Liver (tissue), 3 donors: Measurements from ENCODE around the gene ERICH6.

Source experiments
- EGR1 ChIP-seq, 2 donors: IDR thresholded peaks; 2 replicates each; pipeline ENCODE4 v1.6.1; 2016 to 2018; ENCODE audit warnings: antibody characterized with exemption in 2 of 2, low read depth in 2 of 2
- GABPA ChIP-seq, 2 donors: IDR thresholded peaks in 1 of 2; conservative IDR thresholded peaks in 1 of 2; 2 replicates each; pipeline ENCODE4 v1.6.1; 2016; ENCODE audit warnings: antibody characterized with exemption in 2 of 2, mild to moderate bottlenecking in 1 of 2, moderate library complexity in 1 of 2
- JUND ChIP-seq, 2 donors: IDR thresholded peaks; 2 replicates each; pipeline ENCODE4 v1.6.1; 2016; ENCODE audit warnings: antibody characterized with exemption in 2 of 2
- RAD21 ChIP-seq, 2 donors: IDR thresholded peaks; 2 replicates each; pipeline ENCODE4 v1.6.1; 2016; ENCODE audit warnings: antibody characterized with exemption in 2 of 2, mild to moderate bottlenecking in 2 of 2
- SP1 ChIP-seq: IDR thresholded peaks from 2 replicates; pipeline ENCODE4 v1.6.1; 2018; ENCODE audit warnings: antibody characterized with exemption, mild to moderate bottlenecking
- TAF1 ChIP-seq: conservative IDR thresholded peaks from 2 replicates; pipeline ENCODE4 v1.6.1; 2016; ENCODE audit warnings: antibody characterized with exemption, mild to moderate bottlenecking
- YY1 ChIP-seq: IDR thresholded peaks from 2 replicates; pipeline ENCODE4 v1.6.1; 2016; ENCODE audit warnings: antibody characterized with exemption, mild to moderate bottlenecking
- TF ChIP-seq, protein P1 (sequence below): fragments of 150-350 bp; IDR thresholded peaks from 2 replicates; pipeline ENCODE4 v1.5.1; 2017; ENCODE audit warnings: improper control_type of control experiment, low read depth, low read length; ENCODE audit not compliant: missing input control
- TF ChIP-seq, protein P2 (sequence below): IDR thresholded peaks from 2 replicates; pipeline ENCODE4 v1.6.1; 2016; ENCODE audit warnings: antibody characterized with exemption
- TF ChIP-seq, protein P3 (sequence below): IDR thresholded peaks from 2 replicates; pipeline ENCODE4 v1.6.1; 2016; ENCODE audit warnings: antibody characterized with exemption, mild to moderate bottlenecking
- TF ChIP-seq, protein P4 (sequence below): IDR thresholded peaks from 2 replicates; pipeline ENCODE4 v1.6.1; 2016; ENCODE audit warnings: antibody characterized with exemption
- TF ChIP-seq, protein P5 (sequence below): IDR thresholded peaks from 2 replicates; pipeline ENCODE4 v1.6.1; 2016; ENCODE audit warnings: antibody characterized with exemption
- donor health status: healthy.
- donor health status: healthy.

DNA sequence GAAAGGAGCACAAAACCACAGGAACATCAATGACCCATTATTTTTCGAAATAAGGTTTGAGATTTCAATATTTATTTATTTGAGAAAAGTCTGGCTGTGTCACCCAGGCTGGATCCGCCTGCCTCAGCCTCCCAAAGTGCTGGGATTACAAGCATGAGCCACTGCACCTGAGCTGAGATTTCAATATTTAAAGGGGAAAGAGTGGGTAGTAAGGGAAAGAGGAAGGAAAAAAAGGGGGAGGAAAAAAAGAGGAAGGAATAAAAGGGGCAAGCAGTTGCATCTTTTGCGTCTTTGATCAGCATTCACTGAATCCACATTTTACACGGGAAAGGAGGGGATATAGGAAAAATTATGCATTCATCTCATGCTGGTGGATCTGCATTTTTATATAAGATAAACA is 47.4 kb downstream of the ERICH6 start:
- TF ChIP-seq, protein P1, sequence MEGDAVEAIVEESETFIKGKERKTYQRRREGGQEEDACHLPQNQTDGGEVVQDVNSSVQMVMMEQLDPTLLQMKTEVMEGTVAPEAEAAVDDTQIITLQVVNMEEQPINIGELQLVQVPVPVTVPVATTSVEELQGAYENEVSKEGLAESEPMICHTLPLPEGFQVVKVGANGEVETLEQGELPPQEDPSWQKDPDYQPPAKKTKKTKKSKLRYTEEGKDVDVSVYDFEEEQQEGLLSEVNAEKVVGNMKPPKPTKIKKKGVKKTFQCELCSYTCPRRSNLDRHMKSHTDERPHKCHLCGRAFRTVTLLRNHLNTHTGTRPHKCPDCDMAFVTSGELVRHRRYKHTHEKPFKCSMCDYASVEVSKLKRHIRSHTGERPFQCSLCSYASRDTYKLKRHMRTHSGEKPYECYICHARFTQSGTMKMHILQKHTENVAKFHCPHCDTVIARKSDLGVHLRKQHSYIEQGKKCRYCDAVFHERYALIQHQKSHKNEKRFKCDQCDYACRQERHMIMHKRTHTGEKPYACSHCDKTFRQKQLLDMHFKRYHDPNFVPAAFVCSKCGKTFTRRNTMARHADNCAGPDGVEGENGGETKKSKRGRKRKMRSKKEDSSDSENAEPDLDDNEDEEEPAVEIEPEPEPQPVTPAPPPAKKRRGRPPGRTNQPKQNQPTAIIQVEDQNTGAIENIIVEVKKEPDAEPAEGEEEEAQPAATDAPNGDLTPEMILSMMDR = no peak
- TF ChIP-seq JUND (IDR thresholded peaks at IDR 0.05) = no peak
- TF ChIP-seq, protein P2, sequence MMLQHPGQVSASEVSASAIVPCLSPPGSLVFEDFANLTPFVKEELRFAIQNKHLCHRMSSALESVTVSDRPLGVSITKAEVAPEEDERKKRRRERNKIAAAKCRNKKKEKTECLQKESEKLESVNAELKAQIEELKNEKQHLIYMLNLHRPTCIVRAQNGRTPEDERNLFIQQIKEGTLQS = no peak
- TF ChIP-seq SP1 = no peak
- no peak for TF ChIP-seq TAF1
- no peak for TF ChIP-seq GABPA (IDR thresholded peaks at IDR 0.05 in 1 of 2, conservative IDR thresholded peaks at IDR 0.05 in 1 of 2)
- TF ChIP-seq, protein P3, sequence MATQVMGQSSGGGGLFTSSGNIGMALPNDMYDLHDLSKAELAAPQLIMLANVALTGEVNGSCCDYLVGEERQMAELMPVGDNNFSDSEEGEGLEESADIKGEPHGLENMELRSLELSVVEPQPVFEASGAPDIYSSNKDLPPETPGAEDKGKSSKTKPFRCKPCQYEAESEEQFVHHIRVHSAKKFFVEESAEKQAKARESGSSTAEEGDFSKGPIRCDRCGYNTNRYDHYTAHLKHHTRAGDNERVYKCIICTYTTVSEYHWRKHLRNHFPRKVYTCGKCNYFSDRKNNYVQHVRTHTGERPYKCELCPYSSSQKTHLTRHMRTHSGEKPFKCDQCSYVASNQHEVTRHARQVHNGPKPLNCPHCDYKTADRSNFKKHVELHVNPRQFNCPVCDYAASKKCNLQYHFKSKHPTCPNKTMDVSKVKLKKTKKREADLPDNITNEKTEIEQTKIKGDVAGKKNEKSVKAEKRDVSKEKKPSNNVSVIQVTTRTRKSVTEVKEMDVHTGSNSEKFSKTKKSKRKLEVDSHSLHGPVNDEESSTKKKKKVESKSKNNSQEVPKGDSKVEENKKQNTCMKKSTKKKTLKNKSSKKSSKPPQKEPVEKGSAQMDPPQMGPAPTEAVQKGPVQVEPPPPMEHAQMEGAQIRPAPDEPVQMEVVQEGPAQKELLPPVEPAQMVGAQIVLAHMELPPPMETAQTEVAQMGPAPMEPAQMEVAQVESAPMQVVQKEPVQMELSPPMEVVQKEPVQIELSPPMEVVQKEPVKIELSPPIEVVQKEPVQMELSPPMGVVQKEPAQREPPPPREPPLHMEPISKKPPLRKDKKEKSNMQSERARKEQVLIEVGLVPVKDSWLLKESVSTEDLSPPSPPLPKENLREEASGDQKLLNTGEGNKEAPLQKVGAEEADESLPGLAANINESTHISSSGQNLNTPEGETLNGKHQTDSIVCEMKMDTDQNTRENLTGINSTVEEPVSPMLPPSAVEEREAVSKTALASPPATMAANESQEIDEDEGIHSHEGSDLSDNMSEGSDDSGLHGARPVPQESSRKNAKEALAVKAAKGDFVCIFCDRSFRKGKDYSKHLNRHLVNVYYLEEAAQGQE = no peak
- TF ChIP-seq, protein P4, sequence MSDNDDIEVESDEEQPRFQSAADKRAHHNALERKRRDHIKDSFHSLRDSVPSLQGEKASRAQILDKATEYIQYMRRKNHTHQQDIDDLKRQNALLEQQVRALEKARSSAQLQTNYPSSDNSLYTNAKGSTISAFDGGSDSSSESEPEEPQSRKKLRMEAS = no peak
- TF ChIP-seq, protein P5, sequence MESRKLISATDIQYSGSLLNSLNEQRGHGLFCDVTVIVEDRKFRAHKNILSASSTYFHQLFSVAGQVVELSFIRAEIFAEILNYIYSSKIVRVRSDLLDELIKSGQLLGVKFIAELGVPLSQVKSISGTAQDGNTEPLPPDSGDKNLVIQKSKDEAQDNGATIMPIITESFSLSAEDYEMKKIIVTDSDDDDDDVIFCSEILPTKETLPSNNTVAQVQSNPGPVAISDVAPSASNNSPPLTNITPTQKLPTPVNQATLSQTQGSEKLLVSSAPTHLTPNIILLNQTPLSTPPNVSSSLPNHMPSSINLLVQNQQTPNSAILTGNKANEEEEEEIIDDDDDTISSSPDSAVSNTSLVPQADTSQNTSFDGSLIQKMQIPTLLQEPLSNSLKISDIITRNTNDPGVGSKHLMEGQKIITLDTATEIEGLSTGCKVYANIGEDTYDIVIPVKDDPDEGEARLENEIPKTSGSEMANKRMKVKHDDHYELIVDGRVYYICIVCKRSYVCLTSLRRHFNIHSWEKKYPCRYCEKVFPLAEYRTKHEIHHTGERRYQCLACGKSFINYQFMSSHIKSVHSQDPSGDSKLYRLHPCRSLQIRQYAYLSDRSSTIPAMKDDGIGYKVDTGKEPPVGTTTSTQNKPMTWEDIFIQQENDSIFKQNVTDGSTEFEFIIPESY = no peak
- no peak for TF ChIP-seq YY1
- TF ChIP-seq EGR1 (IDR thresholded peaks at IDR 0.05; ENCODE audit: low read depth in 2 of 2) = no peak
- TF ChIP-seq RAD21 (IDR thresholded peaks at IDR 0.05) = no peak
